Stimulated activated CD8-positive, alpha-beta memory T cell treated with anti-CD3 and anti-CD28 coated beads, Interleukin-7, amount 100 ng/mL, for 4 hours (primary cell): ENCODE measurements around the gene SCRN1.

Source experiments
- DNase-seq, 2 donors: peaks; one replicate each; pipeline ENCODE4 v3.0.0-alpha.2; 2020; ENCODE audit warnings: low read depth in 2 of 2

SCRN1 gene

GRCh38 chr7:29926741-29927140 is 62.9 kb downstream of the SCRN1 start:
- no peak for DNase-seq

DNA sequence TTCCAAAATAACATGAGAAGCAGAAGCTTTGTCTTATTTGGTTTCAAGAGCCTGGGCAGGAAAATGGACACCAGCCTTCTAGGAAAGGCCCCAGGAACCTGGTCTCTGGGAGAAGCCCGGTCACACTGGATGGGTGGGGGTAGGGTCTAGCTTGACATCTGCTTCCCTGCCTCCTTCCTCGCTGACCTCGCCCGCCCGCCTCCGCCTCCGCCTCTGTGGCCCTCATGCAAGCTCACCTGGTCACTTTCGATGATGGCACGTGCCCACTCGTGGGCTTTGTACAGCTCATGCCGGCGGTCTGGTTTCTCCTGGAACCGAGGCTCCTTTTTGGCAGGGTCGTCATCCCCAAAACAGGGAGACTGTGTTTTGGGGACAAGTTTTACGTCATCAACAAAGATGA is 63.4 kb downstream of the SCRN1 start:
- DNase-seq: no peak

- no peak for DNase-seq
Measured at GRCh38 chr7:29924684-29925083, 64.9 kb downstream of the SCRN1 start.

GRCh38 chr7:29924006-29924405 is 65.6 kb downstream of the SCRN1 start:
- no peak for DNase-seq

DNA sequence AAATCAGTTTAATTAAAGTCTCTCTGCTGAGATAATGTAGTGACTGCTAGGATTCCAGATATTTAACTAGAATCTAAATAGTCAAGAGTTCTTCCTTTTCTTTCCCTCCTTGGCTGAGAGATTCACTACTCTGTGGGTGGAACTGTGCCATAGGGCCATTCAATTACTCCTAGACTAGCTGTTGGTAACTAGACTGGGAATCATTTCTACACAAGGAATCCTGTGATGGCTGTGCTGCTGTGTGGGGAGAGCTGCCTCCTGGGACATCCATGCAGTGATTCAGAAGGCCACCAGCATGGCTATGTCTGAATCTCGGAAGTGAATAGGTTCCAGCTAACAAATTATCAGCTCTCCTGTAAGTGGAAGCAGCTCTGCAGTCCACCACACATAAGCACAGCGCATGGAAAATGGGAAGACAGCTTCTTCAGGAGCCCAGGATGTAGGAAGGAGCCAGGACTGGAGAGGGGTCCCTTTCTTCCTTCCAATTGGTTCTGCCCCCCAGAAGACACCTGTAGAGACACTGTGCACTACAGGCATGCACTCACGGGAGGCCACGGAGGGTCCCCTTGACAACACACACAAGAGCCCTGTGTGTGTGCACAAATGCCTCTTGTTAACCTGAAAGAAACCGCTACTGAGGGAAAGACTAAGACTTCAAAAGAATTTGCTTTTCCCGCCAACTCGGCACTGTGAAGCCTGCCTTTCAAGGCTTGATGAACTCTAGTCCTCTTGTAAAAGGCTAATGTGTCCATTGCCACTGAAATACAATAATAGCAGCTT is 66.5 kb downstream of the SCRN1 start:
- DNase-seq: no peak

DNA sequence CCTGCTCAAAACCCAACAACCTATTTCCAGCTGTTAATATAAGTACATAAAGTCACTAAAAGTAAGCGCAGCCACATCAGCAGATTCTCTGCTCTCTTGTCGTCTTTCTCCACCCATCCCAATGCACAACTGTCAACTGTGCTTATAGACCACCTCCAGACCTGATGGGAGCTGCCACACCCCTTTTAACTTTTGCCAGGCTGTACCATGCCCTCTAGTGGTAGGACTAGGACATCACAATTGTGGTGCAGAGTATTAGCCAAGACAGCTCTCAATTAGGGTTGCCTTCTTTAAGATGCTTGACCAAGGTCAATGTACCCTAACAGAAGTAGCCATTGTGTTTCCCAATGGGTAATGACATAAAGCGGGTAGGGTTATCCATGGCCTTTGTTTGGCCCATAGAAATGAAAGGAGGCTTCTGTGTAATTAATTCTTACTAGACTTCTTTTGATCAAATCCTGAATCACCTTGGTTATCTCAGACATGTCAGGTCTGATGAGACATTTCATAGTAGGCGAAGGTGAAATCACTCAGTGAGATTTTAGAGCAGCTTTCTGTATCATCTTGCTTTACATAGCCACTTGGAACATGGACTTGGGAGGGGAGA is 68.1 kb downstream of the SCRN1 start:
- peak; percentile 2 to 33 for DNase-seq

DNA sequence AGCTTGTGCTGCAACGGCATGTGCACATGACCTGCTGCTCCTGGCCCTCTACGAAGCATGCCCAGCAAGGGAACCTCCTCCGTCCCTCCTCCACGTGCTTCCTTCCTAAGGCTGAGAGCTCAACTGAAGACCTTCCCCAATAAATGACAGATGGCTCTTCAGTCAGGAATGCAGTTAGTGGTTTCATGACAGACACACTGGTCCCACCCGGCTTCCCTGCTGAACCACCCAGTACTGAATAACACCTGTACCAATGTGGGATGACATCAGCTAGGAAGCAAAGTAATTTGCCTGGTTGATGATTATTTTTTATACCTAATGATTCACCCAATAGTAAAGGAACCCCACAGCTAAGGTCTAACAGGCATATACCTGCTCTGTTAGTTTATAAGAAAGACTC is 69.1 kb downstream of the SCRN1 start:
- DNase-seq: no peak

DNA sequence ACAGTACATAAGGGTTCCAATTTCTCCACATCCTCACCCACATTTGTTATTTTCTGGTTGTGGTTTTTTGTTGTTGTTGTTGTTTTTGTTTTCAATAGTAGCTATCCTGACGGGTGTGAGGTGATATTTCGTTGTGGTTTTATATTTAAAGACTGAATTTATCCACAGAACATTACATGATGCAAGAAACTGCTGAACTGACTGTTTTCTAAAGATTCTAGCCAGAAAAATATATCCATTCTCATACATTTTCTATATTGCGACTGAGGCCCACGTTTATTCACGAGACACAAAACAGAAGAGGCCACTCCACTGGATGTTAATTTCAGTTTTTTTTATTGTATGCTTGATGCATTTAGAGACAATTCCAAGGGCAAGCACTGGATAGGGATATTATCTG is 69.8 kb downstream of the SCRN1 start:
- DNase-seq: no peak

DNA sequence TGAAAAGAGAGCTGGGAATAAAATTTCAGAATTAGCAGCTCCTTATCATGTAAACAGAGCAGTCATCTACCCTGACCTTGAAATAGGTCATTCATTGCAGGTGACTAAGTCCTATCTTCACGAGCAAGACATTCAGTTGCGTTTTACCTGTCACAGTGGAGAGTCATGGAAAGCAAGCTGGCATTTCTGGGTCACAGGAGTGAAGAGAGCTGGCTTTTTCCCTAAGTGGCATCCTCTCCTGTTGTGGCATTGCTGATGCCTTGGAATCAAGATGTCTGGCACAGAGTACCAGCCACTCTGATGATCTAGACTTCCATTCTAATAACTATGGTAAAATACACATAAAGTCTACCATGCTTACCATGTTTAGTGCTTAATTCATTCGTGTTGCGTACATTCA is 70.8 kb downstream of the SCRN1 start:
- DNase-seq: no peak

GRCh38 chr7:29917641-29918040 is 72.0 kb downstream of the SCRN1 start:
- no peak for DNase-seq

- no peak for DNase-seq
Measured at GRCh38 chr7:29915481-29916215, 74.0 kb downstream of the SCRN1 start.

GRCh38 chr7:29914180-29914579 is 75.4 kb downstream of the SCRN1 start:
- no peak for DNase-seq

GRCh38 chr7:29906200-29907022 is 83.2 kb downstream of the SCRN1 start:
- DNase-seq: no peak

GRCh38 chr7:29900745-29901144 is 88.9 kb downstream of the SCRN1 start:
- no peak for DNase-seq

DNA sequence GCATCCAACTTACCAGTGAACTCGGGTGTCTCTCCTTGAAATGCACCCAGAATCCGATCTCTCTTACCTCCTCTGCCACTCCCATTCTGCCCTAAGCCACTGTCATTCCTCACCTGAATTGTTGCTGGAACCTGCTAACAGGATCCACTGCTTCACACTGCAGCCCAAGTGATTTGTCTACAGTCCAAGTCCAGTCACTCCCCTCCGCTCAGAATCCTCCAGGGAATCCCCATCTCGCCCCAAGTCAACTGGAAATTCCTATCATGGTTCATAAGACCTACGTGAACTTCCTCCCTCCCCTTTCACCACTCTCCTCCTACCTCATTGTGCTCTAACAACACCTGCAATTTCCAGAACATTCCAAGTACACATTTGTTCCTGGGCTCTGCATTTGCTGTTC is 91.3 kb downstream of the SCRN1 start:
- DNase-seq: no peak

GRCh38 chr7:29896685-29897411 is 92.8 kb downstream of the SCRN1 start:
- DNase-seq: no peak

- no peak for DNase-seq
Measured at GRCh38 chr7:29895559-29895958, 94.0 kb downstream of the SCRN1 start.

DNA sequence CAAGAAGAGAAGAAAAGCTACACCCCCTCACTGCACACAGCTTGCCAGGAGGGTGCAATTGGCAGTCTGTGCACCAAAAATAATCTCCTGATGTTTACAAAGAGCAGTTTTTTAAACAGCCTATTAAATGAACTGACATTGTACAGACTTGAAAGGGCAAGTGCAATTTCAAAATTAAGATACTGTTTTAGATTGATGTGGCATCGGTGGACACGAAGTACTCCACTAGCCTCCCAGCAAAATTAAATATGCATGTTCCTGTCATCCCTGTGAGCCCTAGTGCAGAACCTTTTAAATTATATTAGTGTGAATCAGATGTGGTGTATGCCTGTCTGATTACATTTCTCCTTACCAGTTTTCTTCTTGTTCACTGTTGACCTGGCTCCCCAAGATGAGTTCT is 95.3 kb downstream of the SCRN1 start:
- no peak for DNase-seq

DNA sequence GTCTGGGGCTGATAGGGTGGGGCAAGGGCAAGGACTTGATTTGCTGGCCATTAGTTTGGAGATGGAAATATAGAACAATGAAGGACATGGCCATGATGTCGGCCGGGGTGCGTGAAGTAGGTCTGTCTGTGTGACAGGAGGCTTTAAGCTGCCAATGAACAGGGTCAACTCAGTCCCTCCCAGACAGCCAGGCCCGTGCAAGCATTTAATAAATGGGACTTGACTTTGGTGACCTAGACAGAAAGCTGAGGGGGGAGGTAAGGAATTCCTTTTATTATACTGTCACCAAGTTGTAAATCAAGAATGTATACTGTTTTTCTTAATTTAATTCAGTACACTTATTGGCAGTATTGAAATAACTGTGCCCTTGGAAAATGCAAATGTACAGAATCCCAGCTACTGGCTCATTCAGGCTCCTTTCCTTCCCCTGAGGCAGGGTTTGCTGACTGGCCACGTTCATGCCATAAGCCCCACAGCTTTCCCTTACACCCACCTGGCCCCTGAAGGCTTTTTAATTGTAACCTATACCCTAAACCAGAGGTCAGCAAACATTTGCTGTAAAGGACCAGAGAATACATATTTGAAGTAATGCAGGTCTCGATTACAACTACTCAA is 96.1 kb downstream of the SCRN1 start:
- DNase-seq: no peak

DNA sequence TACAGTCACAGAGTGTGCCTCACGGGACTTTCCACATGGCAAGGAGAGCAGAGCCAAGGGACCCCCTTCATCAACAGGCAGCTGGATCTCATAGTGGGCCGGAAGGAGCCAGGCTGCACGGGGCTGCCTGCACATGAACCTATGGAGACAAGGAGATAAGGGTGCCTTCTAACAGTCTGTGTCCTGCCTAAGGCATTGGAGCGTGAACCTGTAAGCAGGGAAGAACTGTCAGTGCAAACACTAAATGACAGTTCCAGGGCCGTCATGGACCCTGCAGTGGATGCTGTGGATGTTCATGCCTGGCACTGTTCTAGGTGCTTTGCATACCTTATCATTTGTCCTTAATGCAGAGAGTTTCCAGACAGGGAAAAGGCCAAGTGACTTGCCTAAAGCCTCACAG is 97.4 kb downstream of the SCRN1 start:
- no peak for DNase-seq

DNA sequence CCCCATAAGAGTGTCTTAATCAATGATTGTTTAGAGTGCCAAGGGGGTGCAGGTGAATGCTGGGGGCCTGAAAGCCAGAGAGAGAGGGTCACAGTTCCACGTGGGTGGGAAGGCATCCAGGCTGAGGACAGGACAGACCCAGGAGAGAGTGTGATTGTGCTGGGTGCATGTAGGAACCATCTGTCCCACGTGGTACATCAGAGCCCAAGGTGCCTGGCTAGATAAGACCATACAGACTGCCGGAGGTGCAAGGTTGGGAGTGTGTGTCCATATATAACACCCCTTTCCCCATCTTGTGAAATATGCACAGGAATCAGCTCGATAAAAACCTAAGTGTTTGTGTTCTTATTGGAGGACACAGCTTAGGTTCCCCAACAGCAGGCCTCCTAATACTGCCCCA is 97.8 kb downstream of the SCRN1 start:
- DNase-seq: no peak
